H9 (cell line): Measurements from ENCODE around the gene PAIP2. TPM values are rescaled to one million over a fixed set of nuclear protein-coding genes. Genes with fewer than 3 reads are reported as not detected.

Source experiments
- DNase-seq: peaks from one replicate; pipeline ENCODE4 v3.0.0-alpha.2; 2017
- H2AFZ ChIP-seq: one replicate; pipeline ENCODE4 v1.6.1; 2013; ENCODE audit warnings: mild to moderate bottlenecking, low read length, control low read depth, moderate library complexity
- H2AK5ac ChIP-seq: 2 replicates; pipeline ENCODE4 v1.6.1; 2013; ENCODE audit warnings: low read length, control low read depth, mixed read lengths; ENCODE audit not compliant: insufficient read length
- H2BK120ac ChIP-seq: one replicate; pipeline ENCODE4 v1.6.1; 2013; ENCODE audit warnings: low read depth, mild to moderate bottlenecking, low read length, control low read depth, inconsistent platforms; ENCODE audit not compliant: poor library complexity, severe bottlenecking
- H2BK12ac ChIP-seq: 2 replicates; pipeline ENCODE4 v1.6.1; 2013; ENCODE audit warnings: low read length, control low read depth, mixed read lengths, low read depth; ENCODE audit not compliant: insufficient read length
- H2BK15ac ChIP-seq: 2 replicates; pipeline ENCODE4 v1.6.1; 2013; ENCODE audit warnings: low read depth, low read length, control low read depth
- H2BK20ac ChIP-seq: one replicate; pipeline ENCODE4 v1.6.1; 2013; ENCODE audit warnings: low read depth, mild to moderate bottlenecking, low read length, control low read depth, inconsistent platforms; ENCODE audit not compliant: poor library complexity, severe bottlenecking
- H2BK5ac ChIP-seq: 2 replicates; pipeline ENCODE4 v1.6.1; 2013; ENCODE audit warnings: low read length, control low read depth, mixed read lengths; ENCODE audit not compliant: insufficient read length
- H3K14ac ChIP-seq: 2 replicates; pipeline ENCODE4 v1.6.1; 2013; ENCODE audit warnings: low read length, control low read depth; ENCODE audit not compliant: insufficient read depth
- H3K18ac ChIP-seq: 2 replicates; pipeline ENCODE4 v1.6.1; 2013; ENCODE audit warnings: low read depth, mild to moderate bottlenecking, mixed read lengths, low read length, control low read depth; ENCODE audit not compliant: insufficient read length
- H3K23ac ChIP-seq: 2 replicates; pipeline ENCODE4 v1.6.1; 2013; ENCODE audit warnings: low read length, control low read depth, mixed read lengths, low read depth; ENCODE audit not compliant: insufficient read length
- H3K23me2 ChIP-seq: 2 replicates; pipeline ENCODE4 v1.6.1; 2013; ENCODE audit warnings: low read depth, mild to moderate bottlenecking, mixed read lengths, low read length, control low read depth; ENCODE audit not compliant: insufficient read length, poor library complexity, severe bottlenecking
- H3K27ac ChIP-seq: 2 replicates; pipeline ENCODE4 v1.5.1; 2013; ENCODE audit warnings: low read length, control low read depth, mixed read lengths, low read depth; ENCODE audit not compliant: insufficient read length
- H3K27me3 ChIP-seq: 2 replicates; pipeline ENCODE4 v1.6.1; 2013; ENCODE audit warnings: low read length, control low read depth, inconsistent platforms; ENCODE audit not compliant: insufficient read depth
- H3K4ac ChIP-seq: 2 replicates; pipeline ENCODE4 v1.6.1; 2013; ENCODE audit warnings: low read depth, mild to moderate bottlenecking, control low read depth, inconsistent platforms, low read length, moderate library complexity
- H3K4me1 ChIP-seq: 2 replicates; pipeline ENCODE4 v1.6.1; 2013; ENCODE audit warnings: low read length, control low read depth, inconsistent platforms; ENCODE audit not compliant: insufficient read depth
- H3K4me2 ChIP-seq: 2 replicates; pipeline ENCODE4 v1.6.1; 2013; ENCODE audit warnings: low read length, control low read depth, mixed read lengths; ENCODE audit not compliant: insufficient read length, insufficient read depth
- H3K56ac ChIP-seq: 2 replicates; pipeline ENCODE4 v1.6.1; 2013; ENCODE audit warnings: low read depth, mild to moderate bottlenecking, mixed read lengths, low read length, control low read depth; ENCODE audit not compliant: insufficient read length
- H3K79me1 ChIP-seq: 2 replicates; pipeline ENCODE4 v1.6.1; 2013; ENCODE audit warnings: low read depth, mild to moderate bottlenecking, moderate library complexity, low read length, control low read depth, inconsistent platforms; ENCODE audit not compliant: insufficient read depth, poor library complexity, severe bottlenecking
- H3K79me2 ChIP-seq: 2 replicates; pipeline ENCODE4 v1.6.1; 2013; ENCODE audit warnings: low read length, control low read depth, inconsistent platforms; ENCODE audit not compliant: insufficient read depth
- H3K9ac ChIP-seq: 2 replicates; pipeline ENCODE4 v1.6.1; 2013; ENCODE audit warnings: low read length, control low read depth, mixed read lengths; ENCODE audit not compliant: insufficient read length; ENCODE audit errors: extremely low read depth
- H3K9me3 ChIP-seq: one replicate; pipeline ENCODE4 v1.6.1; 2013; ENCODE audit warnings: low read depth, low read length, inconsistent platforms; ENCODE audit not compliant: control insufficient read depth
- H3T11ph ChIP-seq: one replicate; pipeline ENCODE4 v1.6.1; 2013; ENCODE audit warnings: mild to moderate bottlenecking, low read length, control low read depth, inconsistent platforms
- H4K20me1 ChIP-seq: one replicate; pipeline ENCODE4 v1.6.1; 2013; ENCODE audit not compliant: control insufficient read depth, insufficient read length, insufficient read depth
- H4K5ac ChIP-seq: 2 replicates; pipeline ENCODE4 v1.6.1; 2013; ENCODE audit warnings: low read depth, mild to moderate bottlenecking, mixed read lengths, low read length, control low read depth; ENCODE audit not compliant: insufficient read length
- H4K8ac ChIP-seq: replicated peaks from 2 replicates; pipeline ENCODE4 v1.6.1; 2013; ENCODE audit warnings: low read length, control low read depth, mixed read lengths, low read depth; ENCODE audit not compliant: insufficient read length
- H4K91ac ChIP-seq: 2 replicates; pipeline ENCODE4 v1.6.1; 2013; ENCODE audit warnings: low read depth, mild to moderate bottlenecking, moderate library complexity, mixed read lengths, low read length, control low read depth; ENCODE audit not compliant: insufficient read length
- H3K27ac Mint-ChIP-seq, 3 experiments: 2 replicates in 2 of 3; 3 replicates in 1 of 3; pipeline ENCODE4 v1.8.0; 2020 to 2021; ENCODE audit warnings: mixed read lengths in 3 of 3, mild to moderate bottlenecking in 1 of 3, moderate library complexity in 1 of 3
- H3K27me3 Mint-ChIP-seq: 2 replicates; pipeline ENCODE4 v1.8.0; 2021; ENCODE audit warnings: low read depth, mild to moderate bottlenecking, moderate library complexity, mixed read lengths
- H3K36me3 Mint-ChIP-seq, 3 experiments: 2 replicates in 2 of 3; 3 replicates in 1 of 3; pipeline ENCODE4 v1.8.0; 2020 to 2021; ENCODE audit warnings: low read depth in 3 of 3, mixed read lengths in 3 of 3; ENCODE audit not compliant: insufficient read depth in 1 of 3
- H3K4me1 Mint-ChIP-seq, 2 experiments: 2 replicates each; pipeline ENCODE4 v1.8.0; 2020; ENCODE audit warnings: mixed read lengths in 2 of 2
- H3K4me3 Mint-ChIP-seq, 2 experiments: 2 replicates in 1 of 2; 3 replicates in 1 of 2; pipeline ENCODE4 v1.8.0; 2020 to 2021; ENCODE audit warnings: mild to moderate bottlenecking in 2 of 2, mixed read lengths in 2 of 2, moderate library complexity in 1 of 2
- H3K9me3 Mint-ChIP-seq, 2 experiments: 2 replicates in 1 of 2; 3 replicates in 1 of 2; pipeline ENCODE4 v1.8.0; 2020; ENCODE audit warnings: mild to moderate bottlenecking in 2 of 2, mixed read lengths in 2 of 2, moderate library complexity in 1 of 2
- CTCF ChIP-seq: fragments of 200-600 bp; sonication (generic); conservative IDR thresholded peaks from 3 replicates; pipeline ENCODE4 v1.8.0; 2021; ENCODE audit warnings: antibody characterized with exemption, mild to moderate bottlenecking
- WGBS: extraction: QIAGEN DNeasy Blood & Tissue Kit; methylation state at CpG from one replicate; pipeline ENCODE4 v1.1.7; 2013; ENCODE audit warnings: missing lambda C conversion rate, low lambda C conversion rate, mixed read lengths; ENCODE audit not compliant: insufficient read length; ENCODE audit errors: extremely low coverage; 5-methylcytosine and 5-hydroxymethylcytosine counted together
- total RNA-seq: library from RNA; stranded (reverse); gene quantifications from 2 replicates; pipeline ENCODE4 v1.2.1, GENCODE V29; 2021

Gene PAIP2
- total RNA-seq, 1 experiment from 2014 or later, result 121 TPM

GRCh38 chr5:139410993-139411828 lies 69.6 kb downstream of the PAIP2 start:
- H3K4me1 Mint-ChIP-seq, result no peaks in the 10 kb centered on the region

More at GRCh38 chr5:139410993-139411828, 69.6 kb downstream of the PAIP2 start:
- no peak overlapping the region for H3K4me2 ChIP-seq
- no peak overlapping the region for H3K9ac ChIP-seq
- no peaks in the 10 kb centered on the region for H3K9me3 Mint-ChIP-seq
- H3K4me1 ChIP-seq, result no peaks in the 10 kb centered on the region
- no peak overlapping the region for H3K56ac ChIP-seq
- no peak overlapping the region for H4K5ac ChIP-seq
- peaks cover 2% of the 10 kb centered on the region; the same call in 1 of the 2 replicates for H3K27me3 Mint-ChIP-seq
- H3K27ac Mint-ChIP-seq, result no peak overlapping the region
- no peaks in the 10 kb centered on the region for H3K27me3 ChIP-seq
- H3K4ac ChIP-seq, result no peak overlapping the region
- no peak overlapping the region for H3K4me3 Mint-ChIP-seq
- no peaks in the 10 kb centered on the region for H3K9me3 ChIP-seq
- H3K79me2 ChIP-seq, result no peaks in the 10 kb centered on the region
- H4K8ac ChIP-seq, result no peak overlapping the region
- no peak overlapping the region for H2BK12ac ChIP-seq
- no peaks in the 10 kb centered on the region for H4K20me1 ChIP-seq
- no CpG with 5 or more reads among the region's 17 CpGs for WGBS
- TF ChIP-seq CTCF, result no peak
- H3K79me1 ChIP-seq, result no peaks in the 10 kb centered on the region
- no peaks in the 10 kb centered on the region for H3K23me2 ChIP-seq
- no peak overlapping the region for H2BK120ac ChIP-seq
- H2BK15ac ChIP-seq, result no peak overlapping the region
- no peak overlapping the region for H2BK20ac ChIP-seq
- no peak overlapping the region for H3K27ac ChIP-seq
- no peak overlapping the region for H3K14ac ChIP-seq
- no peak overlapping the region for H3K18ac ChIP-seq
- H3K23ac ChIP-seq, result no peak overlapping the region
- no peak overlapping the region for H2AFZ ChIP-seq
- no peak overlapping the region for H3T11ph ChIP-seq
- H2AK5ac ChIP-seq, result no peak overlapping the region
- peaks cover 0 to 18% (median 13%) of the 10 kb centered on the region in 3 experiments; a peak in 4 of 7 replicates for H3K36me3 Mint-ChIP-seq
- no peak overlapping the region for H4K91ac ChIP-seq
- no peak for DNase-seq
- H2BK5ac ChIP-seq, result no peak overlapping the region
